SIG-M5 (cell line): ENCODE results near the gene PELI2.

ENCODE experiments used
- DNase-seq: peaks from one replicate; lab custom pipeline; 2025; lab: John Stamatoyannopoulos, UW

PELI2 gene

DNA sequence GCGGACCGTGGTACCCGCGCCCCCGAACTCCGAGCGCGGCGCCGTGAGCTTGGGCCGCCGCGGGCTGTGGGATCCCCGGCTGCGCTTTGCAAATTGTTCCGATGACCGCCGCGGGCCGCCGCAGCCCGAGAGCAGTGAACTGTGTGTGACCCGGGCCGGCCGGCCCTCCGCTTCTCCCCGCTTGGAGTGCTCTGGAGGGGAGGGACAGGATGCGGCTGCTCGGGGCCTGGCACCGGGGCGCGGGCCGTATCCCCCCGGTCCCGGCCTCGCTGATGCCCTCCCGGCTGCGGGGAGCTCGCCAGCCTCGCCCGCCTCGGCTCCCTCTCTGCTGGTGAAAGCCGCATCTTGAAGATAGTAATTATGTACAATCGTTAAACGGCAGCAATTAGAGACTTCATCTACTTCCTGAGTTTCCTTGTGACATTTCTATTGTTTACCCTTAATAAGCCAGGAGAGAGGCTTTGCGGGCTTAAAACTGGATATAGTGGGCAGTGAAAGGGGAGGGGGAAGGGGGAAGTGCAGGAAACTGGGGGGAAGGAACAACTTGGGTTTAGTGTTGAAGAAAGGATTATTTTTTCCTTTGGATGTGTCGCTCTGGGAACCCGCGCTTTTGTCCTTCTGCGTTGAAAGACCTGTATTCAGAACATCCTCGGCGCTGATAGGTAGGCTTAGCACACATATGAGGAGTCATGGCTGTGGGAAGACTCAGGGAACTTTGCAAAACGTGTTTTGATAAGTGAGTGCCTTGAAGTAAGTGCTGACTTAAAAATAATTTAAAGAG lies 1.2 kb downstream of the PELI2 start:
- no peak for DNase-seq

- no peak for DNase-seq
These were observed 2.0 kb downstream of the PELI2 start for GRCh38 chr14:56120091-56120691.

DNA sequence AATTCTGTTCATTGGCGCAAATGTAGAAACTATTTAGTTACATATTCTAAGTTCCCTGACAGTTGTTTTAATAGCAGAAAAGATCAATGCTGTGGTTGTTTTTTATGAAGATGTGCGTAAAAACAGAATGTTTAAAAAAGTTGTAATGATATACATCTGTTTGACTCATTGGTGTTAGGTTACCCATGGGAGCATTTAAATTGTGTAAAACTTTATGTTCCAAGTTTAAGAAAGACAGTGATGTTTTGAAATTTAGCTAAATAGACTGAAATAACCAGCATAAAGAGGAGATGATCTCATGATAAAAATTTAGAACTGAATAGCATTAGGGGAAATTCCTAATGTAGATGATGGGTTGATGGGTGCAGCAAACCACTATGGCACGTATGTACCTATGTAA lies 3.6 kb downstream of the PELI2 start:
- no peak for DNase-seq

GRCh38 chr14:56122301-56122700 lies 4.1 kb downstream of the PELI2 start:
- no peak for DNase-seq

DNA sequence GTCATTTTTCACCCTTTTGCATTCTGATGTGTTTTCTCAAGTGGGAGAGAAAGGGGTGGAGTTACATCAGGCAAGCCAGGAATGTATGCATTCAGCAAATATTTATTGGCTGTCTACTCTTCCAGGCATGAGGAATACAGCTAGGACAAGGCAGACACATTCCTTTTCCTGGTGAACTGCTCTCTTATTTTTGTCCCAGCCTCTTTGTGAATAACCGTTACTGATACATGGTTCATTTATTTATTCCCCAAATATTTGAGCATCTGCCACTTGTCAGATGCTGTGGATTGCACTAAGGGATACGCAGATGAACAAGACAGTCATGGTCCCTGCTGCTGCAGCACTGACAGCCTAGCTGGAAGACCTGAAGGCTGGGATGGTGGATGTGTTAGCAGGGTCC lies 6.1 kb downstream of the PELI2 start:
- DNase-seq, result no peak

- no peak for DNase-seq
These were observed 7.8 kb downstream of the PELI2 start for GRCh38 chr14:56125772-56126636.

- no peak for DNase-seq
These were observed 8.4 kb downstream of the PELI2 start for GRCh38 chr14:56126637-56126913.

- DNase-seq, result no peak
These were observed 8.9 kb downstream of the PELI2 start for GRCh38 chr14:56127156-56127555.

GRCh38 chr14:56129092-56129491 lies 10.9 kb downstream of the PELI2 start:
- no peak for DNase-seq

GRCh38 chr14:56129933-56130332 lies 11.7 kb downstream of the PELI2 start:
- DNase-seq, result peak; percentile 44

GRCh38 chr14:56131004-56131864 lies 13.0 kb downstream of the PELI2 start:
- DNase-seq, result no peak

- DNase-seq, result no peak
These were observed 13.9 kb downstream of the PELI2 start for GRCh38 chr14:56131865-56132833.

DNA sequence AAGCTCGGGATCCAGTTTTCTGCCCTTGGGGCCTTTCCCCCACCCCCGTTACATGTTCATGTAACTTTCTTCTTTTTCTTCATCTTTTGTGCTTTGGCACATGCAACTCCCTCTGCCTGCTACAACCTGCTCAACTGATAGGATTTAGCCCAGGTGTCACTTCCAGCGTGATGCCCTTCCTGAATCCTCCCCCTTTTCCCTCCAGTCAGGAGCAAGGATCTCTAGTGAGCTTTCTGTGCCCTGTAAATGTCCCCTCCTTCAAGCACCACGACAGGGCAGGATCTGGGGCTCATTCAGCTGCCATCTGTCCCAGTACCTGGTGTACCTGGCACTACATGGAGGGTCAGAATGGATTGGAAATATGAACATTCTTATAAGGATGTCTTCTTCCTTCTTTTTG lies 15.3 kb downstream of the PELI2 start:
- no peak for DNase-seq

- no peak for DNase-seq
These were observed 16.8 kb downstream of the PELI2 start for GRCh38 chr14:56135001-56135400.

- no peak for DNase-seq
These were observed 17.5 kb downstream of the PELI2 start for GRCh38 chr14:56135668-56136067.

- DNase-seq, result no peak
These were observed 18.6 kb downstream of the PELI2 start for GRCh38 chr14:56136571-56137452.

DNA sequence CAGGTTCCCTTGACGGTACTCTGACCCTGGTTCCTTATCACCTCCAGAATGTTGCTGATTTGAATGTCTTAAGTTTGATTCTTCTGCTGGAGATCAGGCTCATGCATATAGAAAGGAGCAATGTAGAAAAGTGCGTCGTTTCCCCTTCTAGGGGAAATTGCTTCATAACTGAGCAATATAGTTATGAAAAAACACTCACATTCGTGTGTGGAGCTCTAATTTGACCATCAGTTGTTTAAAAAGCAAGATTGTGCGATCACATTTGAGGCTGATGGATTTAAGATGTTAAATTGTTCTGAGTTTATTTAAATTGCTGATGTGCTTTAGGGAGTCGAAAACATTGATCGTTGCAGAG lies 19.2 kb downstream of the PELI2 start:
- no peak for DNase-seq

DNA sequence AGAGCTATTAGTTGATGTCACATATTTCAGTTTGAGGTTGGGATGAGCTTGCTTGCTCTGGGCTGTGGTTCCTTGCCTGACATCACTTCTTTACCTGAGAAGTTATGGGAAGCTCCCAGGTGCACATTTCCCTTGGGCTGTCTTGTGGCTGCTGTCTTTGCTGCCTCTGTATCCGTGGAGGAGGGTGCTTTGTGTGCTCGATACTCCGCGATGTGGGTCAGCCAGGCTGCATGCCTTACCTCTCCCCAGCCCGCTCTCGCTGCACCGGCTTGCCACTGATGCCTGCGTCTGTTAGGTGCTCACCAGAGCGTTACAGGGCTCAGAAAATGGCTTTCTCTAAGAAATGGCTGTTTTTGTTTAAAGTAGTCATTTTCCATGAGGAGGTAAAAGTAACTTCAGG lies 19.6 kb downstream of the PELI2 start:
- no peak for DNase-seq

- no peak for DNase-seq
These were observed 20.7 kb downstream of the PELI2 start for GRCh38 chr14:56138928-56139327.

- no peak for DNase-seq
These were observed 24.1 kb downstream of the PELI2 start for GRCh38 chr14:56142314-56142713.
